ENCODE data around the gene SIRT6.

GRCh38 chr19:4154571-4155312 is 27.6 kb downstream of the SIRT6 start:
- TF ChIP-seq POLR2A (IDR thresholded peaks at IDR 0.05), result no peak
- no peak for TF ChIP-seq CTCF (IDR thresholded peaks at IDR 0.05)
- no peak for TF ChIP-seq POLR2AphosphoS5 (IDR thresholded peaks at IDR 0.05)
